Motor neuron (in vitro differentiated cells): ENCODE data around the gene GPR39. TPM values are rescaled to one million over a fixed set of nuclear protein-coding genes. Genes with fewer than 3 reads are reported as not detected.

Experiments used
- ATAC-seq, 8 experiments: fragments of 200-7000 bp; cut with Tn5 transposase; replicated peaks in 6 of 8; 2 replicates each; pipeline ENCODE4 v1.8.0; 2021; ENCODE audit warnings: mild to moderate bottlenecking in 8 of 8, moderate library complexity in 8 of 8
- H3K27ac ChIP-seq, 2 donors: fragments of 250-450 bp; sonication (Bioruptor Pico); 2 replicates each; pipeline ENCODE4 v1.9.0; 2021; ENCODE audit warnings: antibody characterized with exemption in 2 of 2, mild to moderate bottlenecking in 2 of 2, moderate library complexity in 1 of 2
- H3K4me1 ChIP-seq, 2 donors: fragments of 250-450 bp; sonication (Bioruptor Pico); replicated peaks in 1 of 2; 2 replicates each; pipeline ENCODE4 v1.6.1; 2021; ENCODE audit warnings: antibody characterized with exemption in 2 of 2, mild to moderate bottlenecking in 2 of 2, moderate library complexity in 1 of 2
- H3K4me3 ChIP-seq, 5 donors: fragments of 250-450 bp; sonication (Bioruptor Pico); 2 replicates each; pipeline ENCODE4 v1.9.0; 2021; ENCODE audit warnings: antibody characterized with exemption in 5 of 5, mild to moderate bottlenecking in 5 of 5, moderate library complexity in 4 of 5
- WGBS, 10 experiments: fragments of 450-650 bp; shearing (Covaris generic); methylation state at CpG; one replicate each; pipeline ENCODE4 v1.0.0; 2022; 5-methylcytosine and 5-hydroxymethylcytosine counted together
- in situ Hi-C, 9 experiments: fragments of 400-800 bp; cut with MboI; loops; one replicate each; pipeline ENCODE4 v1.15.0; 2021; ENCODE audit warnings: low sequenced_read_pairs in 9 of 9, low pct_unique_long_range_greater_than_20kb in 2 of 9; ENCODE audit not compliant: unreplicated experiment in 9 of 9
- total RNA-seq, 8 experiments: library from RNA; unstranded; fragments of 300-600 nt; gene quantifications; 2 replicates each; pipeline versions ENCODE4 v1.2.3 to v1.2.4, GENCODE V29; 2022

The GPR39 gene
- total RNA-seq, 8 experiments from 2014 or later, result 0.38 to 1.3 (median 0.82) TPM; not detected in 2

DNA sequence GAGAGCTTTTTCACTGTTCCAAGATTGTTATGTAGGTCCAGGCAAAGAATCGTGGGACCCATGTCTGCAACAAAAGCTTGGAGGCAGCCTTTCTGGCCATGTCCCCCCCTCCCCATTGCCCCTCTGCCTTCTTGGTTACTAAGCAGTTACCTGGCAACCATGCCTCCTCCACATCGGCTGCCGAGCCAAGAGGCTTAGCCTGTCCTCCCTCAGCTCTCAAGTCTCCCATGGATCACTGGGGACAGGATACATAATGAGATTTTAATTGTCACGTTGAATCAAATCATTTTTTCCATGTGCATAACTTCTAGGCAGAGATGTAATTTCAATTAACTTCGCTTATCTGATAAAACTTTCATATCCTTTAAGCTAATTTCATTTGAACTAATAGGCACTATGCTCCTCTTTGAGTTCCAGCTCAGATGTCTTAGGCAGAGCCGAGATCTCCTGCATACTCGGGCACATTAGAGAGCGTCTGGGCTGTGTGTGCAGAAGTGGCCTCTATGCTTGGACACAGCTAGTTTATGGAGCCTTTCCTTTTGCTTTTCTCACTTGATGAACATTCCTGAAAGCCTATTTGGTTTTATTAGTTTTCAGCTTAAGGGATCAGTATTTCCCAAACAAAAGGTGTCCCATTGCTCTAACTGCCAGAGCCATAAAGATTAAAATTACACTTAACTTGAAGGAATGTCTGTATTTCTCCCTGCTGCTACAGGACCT, 172.7 kb downstream of the GPR39 start:
- WGBS, 10 experiments, result 0 to 80% (median 8%) methylated on average over 1 to 7 of the region's 8 CpGs
- Histone ChIP-seq H3K4me1 (peaks cover 59 to 70% of the 10 kb centered on the region in 2 donors), H3K27ac (peak overlapping the region in 1 of 2 donors; percentile 31), H3K4me3 (no peak overlapping the region)
- ATAC-seq, result peak in 5 of 8 experiments; percentile 66 to 89 (median 78)
- in situ Hi-C loops, result no loop called here

GRCh38 chr2:132589966-132590365, 173.4 kb downstream of the GPR39 start:
- Histone ChIP-seq H3K4me1 (peaks cover 52 to 64% of the 10 kb centered on the region in 2 donors), H3K4me3 (no peak overlapping the region), H3K27ac (peak overlapping the region in 1 of 2 donors; percentile 31)
- in situ Hi-C loops, result no loop called here
- ATAC-seq, result no peak

DNA sequence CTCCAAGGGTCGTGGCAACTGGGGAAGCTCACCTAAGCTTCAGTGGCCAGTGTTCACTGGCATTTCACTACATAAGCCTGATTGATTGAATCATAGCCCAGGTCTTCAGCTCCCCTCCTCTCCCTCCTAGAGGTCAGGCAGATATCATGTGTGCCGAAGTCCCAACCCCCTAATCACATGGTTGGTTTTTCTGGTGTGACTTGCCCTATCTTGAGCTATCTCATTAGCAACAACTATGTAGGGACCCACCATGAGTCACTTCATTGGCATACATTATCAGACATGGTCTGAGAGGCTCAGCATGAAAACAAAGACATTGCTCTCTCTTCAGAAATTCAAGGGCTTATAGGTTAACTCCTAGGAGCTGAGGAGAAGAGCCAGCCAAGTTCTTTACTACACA, 176.6 kb downstream of the GPR39 start:
- Histone ChIP-seq H3K4me3 (no peak overlapping the region), H3K4me1 (peaks cover 27 to 45% of the 10 kb centered on the region in 2 donors), H3K27ac (no peak overlapping the region)
- 75 to 100% (median 96%) methylated on average over 1 to 2 of the region's 2 CpGs; no CpG with 5 or more reads in 6 of the 10 experiments for WGBS, 10 experiments
- in situ Hi-C loops, result no loop called here
- ATAC-seq, result peak in 7 of 8 experiments; percentile 32 to 97 (median 60)

DNA sequence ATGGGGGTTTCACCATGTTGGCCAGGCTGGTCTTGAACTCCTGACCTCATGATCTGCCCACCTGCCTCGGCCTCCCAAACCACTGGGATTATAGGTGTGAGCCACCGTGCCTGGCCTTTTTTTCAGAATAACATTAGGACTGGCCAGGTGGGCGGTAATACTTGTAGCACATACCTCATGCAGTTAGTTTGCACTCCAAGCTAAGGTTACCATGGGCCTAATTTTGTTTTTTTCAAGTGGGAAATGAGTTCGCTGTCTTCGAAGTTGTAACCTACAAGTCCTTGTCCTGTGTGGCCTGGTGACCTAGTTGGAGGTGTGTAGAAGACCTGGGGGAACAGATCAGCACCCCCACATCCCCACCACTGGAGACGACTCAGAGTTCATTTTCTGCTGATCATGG, 178.6 kb downstream of the GPR39 start:
- H3K4me1 ChIP-seq, result peaks cover 8 to 24% of the 10 kb centered on the region in 2 donors
- 56 to 100% (median 82%) methylated on average over 1 to 6 of the region's 6 CpGs; no CpG with 5 or more reads in 2 of the 10 experiments for WGBS, 10 experiments
- no peak overlapping the region for H3K27ac ChIP-seq
- no peak for ATAC-seq
- in situ Hi-C loops, result no loop called here
- no peak overlapping the region for H3K4me3 ChIP-seq

GRCh38 chr2:132595693-132596092, 179.1 kb downstream of the GPR39 start:
- WGBS, 10 experiments, result 17 to 100% (median 76%) methylated on average over 1 to 2 of the region's 2 CpGs; no CpG with 5 or more reads in 4 of the 10 experiments
- H3K4me3 ChIP-seq, result no peak overlapping the region
- in situ Hi-C loops, result no loop called here
- H3K27ac ChIP-seq, result no peak overlapping the region
- peaks cover 7 to 19% of the 10 kb centered on the region in 2 donors for H3K4me1 ChIP-seq
- peak in 2 of 8 experiments; percentile 60 to 88 for ATAC-seq

GRCh38 chr2:132597166-132597565, 180.6 kb downstream of the GPR39 start:
- Histone ChIP-seq H3K4me3 (no peak overlapping the region), H3K4me1 (peaks cover 0 to 13% of the 10 kb centered on the region in 2 donors), H3K27ac (no peak overlapping the region)
- in situ Hi-C loops, result no loop called here
- no peak for ATAC-seq

DNA sequence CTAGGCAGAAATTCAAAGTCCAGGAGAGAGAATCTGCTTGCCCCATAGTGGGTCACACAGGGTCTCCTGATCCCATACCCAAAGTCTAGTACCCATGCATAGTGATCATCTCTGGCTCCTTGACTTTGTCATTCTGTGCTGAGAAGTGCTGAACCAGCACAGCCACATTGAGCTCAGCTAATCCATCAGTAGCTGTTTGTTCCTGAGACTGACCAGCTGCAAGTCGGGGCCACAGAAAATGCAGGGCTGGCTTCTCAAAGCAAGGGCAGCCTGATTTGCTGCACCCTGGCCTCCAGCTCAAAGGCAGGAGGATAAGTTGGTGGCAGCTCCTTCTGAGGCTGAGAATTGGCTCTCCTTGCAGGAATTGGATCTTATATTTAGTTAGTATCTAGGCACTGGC, 181.2 kb downstream of the GPR39 start:
- Histone ChIP-seq H3K27ac (no peak overlapping the region), H3K4me1 (peaks cover 0 to 12% of the 10 kb centered on the region in 2 donors), H3K4me3 (no peak overlapping the region)
- 0 to 100% (median 80%) methylated on average over 1 of the region's 1 CpG; no CpG with 5 or more reads in 7 of the 10 experiments for WGBS, 10 experiments
- in situ Hi-C loops, result no loop called here
- ATAC-seq, result no peak

DNA sequence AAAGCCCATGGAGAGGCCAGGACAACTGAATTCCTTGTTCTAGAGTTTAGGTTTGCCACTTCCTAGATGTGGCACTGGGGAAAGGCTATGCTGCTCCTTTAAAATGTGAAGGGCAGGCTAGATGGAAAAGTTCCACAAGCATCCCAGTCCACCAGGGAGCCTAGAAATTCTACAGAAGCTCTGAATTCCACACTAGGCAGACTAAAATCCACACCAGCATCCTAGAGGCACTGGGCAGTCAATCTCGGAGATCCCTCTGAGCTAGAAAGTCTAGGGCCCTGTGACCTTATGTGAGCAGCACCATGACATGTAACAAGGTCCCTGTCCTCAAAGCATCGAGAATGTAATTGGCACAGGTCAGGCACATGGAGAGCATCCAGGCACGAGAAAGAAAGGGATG, 181.9 kb downstream of the GPR39 start:
- H3K4me3 ChIP-seq, result no peak overlapping the region
- in situ Hi-C loops, result no loop called here
- peaks cover 0 to 5% of the 10 kb centered on the region in 2 donors for H3K4me1 ChIP-seq
- H3K27ac ChIP-seq, result no peak overlapping the region
- ATAC-seq, result no peak
- WGBS, 10 experiments, result 0 to 88% (median 55%) methylated on average over 1 to 3 of the region's 3 CpGs; no CpG with 5 or more reads in 2 of the 10 experiments

DNA sequence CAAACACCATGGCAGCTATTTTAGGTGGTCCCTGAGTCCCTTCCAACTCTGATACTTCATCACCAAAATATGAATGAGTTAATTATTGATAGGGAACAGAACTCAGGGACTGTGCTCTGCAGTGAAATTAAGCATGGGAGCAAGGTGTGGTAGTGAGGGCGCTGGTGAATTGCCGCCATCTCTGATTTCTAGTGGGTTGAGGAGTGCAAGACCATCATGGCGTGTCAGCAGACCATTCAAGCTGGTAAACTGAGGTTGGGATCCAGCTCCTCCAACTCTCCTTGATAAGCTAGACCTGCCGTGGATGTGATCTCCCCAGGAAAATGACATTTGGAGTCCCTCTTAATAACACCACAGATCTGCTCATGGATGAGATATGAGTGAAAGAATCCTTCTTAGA, 183.0 kb downstream of the GPR39 start:
- H3K27ac ChIP-seq, result no peak overlapping the region
- no peak overlapping the region for H3K4me3 ChIP-seq
- in situ Hi-C loops, result no loop called here
- peaks cover 0 to 5% of the 10 kb centered on the region in 2 donors for H3K4me1 ChIP-seq
- no peak for ATAC-seq
- 67 to 92% (median 80%) methylated on average over 1 to 4 of the region's 4 CpGs; no CpG with 5 or more reads in 5 of the 10 experiments for WGBS, 10 experiments

GRCh38 chr2:132604561-132604960, 188.0 kb downstream of the GPR39 start:
- Histone ChIP-seq H3K4me1 (peaks cover 14 to 24% of the 10 kb centered on the region in 2 donors), H3K4me3 (no peak overlapping the region), H3K27ac (no peak overlapping the region)
- in situ Hi-C loops, result no loop called here
- no peak for ATAC-seq
- 13 to 100% (median 69%) methylated on average over 1 of the region's 1 CpG; no CpG with 5 or more reads in 2 of the 10 experiments for WGBS, 10 experiments

- peak overlapping the region in 1 of 2 donors; percentile 20 for H3K27ac ChIP-seq
- in situ Hi-C loops, result no loop called here
- 56 to 100% (median 78%) methylated on average over 1 to 10 of the region's 14 CpGs; no CpG with 5 or more reads in 3 of the 10 experiments for WGBS, 10 experiments
- no peak overlapping the region for H3K4me3 ChIP-seq
- ATAC-seq, result peak in 1 of 8 experiments; percentile 32
- peaks cover 14 to 24% of the 10 kb centered on the region in 2 donors for H3K4me1 ChIP-seq
These were observed 188.9 kb downstream of the GPR39 start for GRCh38 chr2:132605236-132606180.

- Histone ChIP-seq H3K27ac (no peak overlapping the region), H3K4me3 (no peak overlapping the region), H3K4me1 (peaks cover 14 to 28% of the 10 kb centered on the region in 2 donors)
- ATAC-seq, result no peak
- in situ Hi-C loops, result no loop called here
- WGBS, 10 experiments, result 33 to 100% (median 92%) methylated on average over 2 to 8 of the region's 8 CpGs; no CpG with 5 or more reads in 2 of the 10 experiments
These were observed 190.0 kb downstream of the GPR39 start for GRCh38 chr2:132606649-132607048.
